H9 (cell line): Measurements from ENCODE around the gene FBXO24. TPM values are rescaled to one million over a fixed set of nuclear protein-coding genes. Genes with fewer than 3 reads are reported as not detected.
"Not testable (repeated sequence)": the region's sequence is repeated elsewhere in the genome, so short reads cannot be mapped to it uniquely, and the experiment has no call there.

Experiments
- DNase-seq: peaks from one replicate; pipeline ENCODE4 v3.0.0-alpha.2; 2017
- H2AFZ ChIP-seq: one replicate; pipeline ENCODE4 v1.6.1; 2013; ENCODE audit warnings: mild to moderate bottlenecking, low read length, control low read depth, moderate library complexity
- H2AK5ac ChIP-seq: 2 replicates; pipeline ENCODE4 v1.6.1; 2013; ENCODE audit warnings: low read length, control low read depth, mixed read lengths; ENCODE audit not compliant: insufficient read length
- H2BK120ac ChIP-seq: one replicate; pipeline ENCODE4 v1.6.1; 2013; ENCODE audit warnings: low read depth, mild to moderate bottlenecking, low read length, control low read depth, inconsistent platforms; ENCODE audit not compliant: poor library complexity, severe bottlenecking
- H2BK12ac ChIP-seq: 2 replicates; pipeline ENCODE4 v1.6.1; 2013; ENCODE audit warnings: low read length, control low read depth, mixed read lengths, low read depth; ENCODE audit not compliant: insufficient read length
- H2BK15ac ChIP-seq: 2 replicates; pipeline ENCODE4 v1.6.1; 2013; ENCODE audit warnings: low read depth, low read length, control low read depth
- H2BK20ac ChIP-seq: one replicate; pipeline ENCODE4 v1.6.1; 2013; ENCODE audit warnings: low read depth, mild to moderate bottlenecking, low read length, control low read depth, inconsistent platforms; ENCODE audit not compliant: poor library complexity, severe bottlenecking
- H2BK5ac ChIP-seq: 2 replicates; pipeline ENCODE4 v1.6.1; 2013; ENCODE audit warnings: low read length, control low read depth, mixed read lengths; ENCODE audit not compliant: insufficient read length
- H3K14ac ChIP-seq: 2 replicates; pipeline ENCODE4 v1.6.1; 2013; ENCODE audit warnings: low read length, control low read depth; ENCODE audit not compliant: insufficient read depth
- H3K18ac ChIP-seq: 2 replicates; pipeline ENCODE4 v1.6.1; 2013; ENCODE audit warnings: low read depth, mild to moderate bottlenecking, mixed read lengths, low read length, control low read depth; ENCODE audit not compliant: insufficient read length
- H3K23ac ChIP-seq: 2 replicates; pipeline ENCODE4 v1.6.1; 2013; ENCODE audit warnings: low read length, control low read depth, mixed read lengths, low read depth; ENCODE audit not compliant: insufficient read length
- H3K23me2 ChIP-seq: 2 replicates; pipeline ENCODE4 v1.6.1; 2013; ENCODE audit warnings: low read depth, mild to moderate bottlenecking, mixed read lengths, low read length, control low read depth; ENCODE audit not compliant: insufficient read length, poor library complexity, severe bottlenecking
- H3K27ac ChIP-seq: 2 replicates; pipeline ENCODE4 v1.5.1; 2013; ENCODE audit warnings: low read length, control low read depth, mixed read lengths, low read depth; ENCODE audit not compliant: insufficient read length
- H3K27me3 ChIP-seq: 2 replicates; pipeline ENCODE4 v1.6.1; 2013; ENCODE audit warnings: low read length, control low read depth, inconsistent platforms; ENCODE audit not compliant: insufficient read depth
- H3K4ac ChIP-seq: 2 replicates; pipeline ENCODE4 v1.6.1; 2013; ENCODE audit warnings: low read depth, mild to moderate bottlenecking, control low read depth, inconsistent platforms, low read length, moderate library complexity
- H3K4me1 ChIP-seq: 2 replicates; pipeline ENCODE4 v1.6.1; 2013; ENCODE audit warnings: low read length, control low read depth, inconsistent platforms; ENCODE audit not compliant: insufficient read depth
- H3K4me2 ChIP-seq: 2 replicates; pipeline ENCODE4 v1.6.1; 2013; ENCODE audit warnings: low read length, control low read depth, mixed read lengths; ENCODE audit not compliant: insufficient read length, insufficient read depth
- H3K56ac ChIP-seq: 2 replicates; pipeline ENCODE4 v1.6.1; 2013; ENCODE audit warnings: low read depth, mild to moderate bottlenecking, mixed read lengths, low read length, control low read depth; ENCODE audit not compliant: insufficient read length
- H3K79me1 ChIP-seq: 2 replicates; pipeline ENCODE4 v1.6.1; 2013; ENCODE audit warnings: low read depth, mild to moderate bottlenecking, moderate library complexity, low read length, control low read depth, inconsistent platforms; ENCODE audit not compliant: insufficient read depth, poor library complexity, severe bottlenecking
- H3K79me2 ChIP-seq: 2 replicates; pipeline ENCODE4 v1.6.1; 2013; ENCODE audit warnings: low read length, control low read depth, inconsistent platforms; ENCODE audit not compliant: insufficient read depth
- H3K9ac ChIP-seq: 2 replicates; pipeline ENCODE4 v1.6.1; 2013; ENCODE audit warnings: low read length, control low read depth, mixed read lengths; ENCODE audit not compliant: insufficient read length; ENCODE audit errors: extremely low read depth
- H3K9me3 ChIP-seq: one replicate; pipeline ENCODE4 v1.6.1; 2013; ENCODE audit warnings: low read depth, low read length, inconsistent platforms; ENCODE audit not compliant: control insufficient read depth
- H3T11ph ChIP-seq: one replicate; pipeline ENCODE4 v1.6.1; 2013; ENCODE audit warnings: mild to moderate bottlenecking, low read length, control low read depth, inconsistent platforms
- H4K20me1 ChIP-seq: one replicate; pipeline ENCODE4 v1.6.1; 2013; ENCODE audit not compliant: control insufficient read depth, insufficient read length, insufficient read depth
- H4K5ac ChIP-seq: 2 replicates; pipeline ENCODE4 v1.6.1; 2013; ENCODE audit warnings: low read depth, mild to moderate bottlenecking, mixed read lengths, low read length, control low read depth; ENCODE audit not compliant: insufficient read length
- H4K8ac ChIP-seq: replicated peaks from 2 replicates; pipeline ENCODE4 v1.6.1; 2013; ENCODE audit warnings: low read length, control low read depth, mixed read lengths, low read depth; ENCODE audit not compliant: insufficient read length
- H4K91ac ChIP-seq: 2 replicates; pipeline ENCODE4 v1.6.1; 2013; ENCODE audit warnings: low read depth, mild to moderate bottlenecking, moderate library complexity, mixed read lengths, low read length, control low read depth; ENCODE audit not compliant: insufficient read length
- H3K27ac Mint-ChIP-seq, 3 experiments: 2 replicates in 2 of 3; 3 replicates in 1 of 3; pipeline ENCODE4 v1.8.0; 2020 to 2021; ENCODE audit warnings: mixed read lengths in 3 of 3, mild to moderate bottlenecking in 1 of 3, moderate library complexity in 1 of 3
- H3K27me3 Mint-ChIP-seq: 2 replicates; pipeline ENCODE4 v1.8.0; 2021; ENCODE audit warnings: low read depth, mild to moderate bottlenecking, moderate library complexity, mixed read lengths
- H3K36me3 Mint-ChIP-seq, 3 experiments: 2 replicates in 2 of 3; 3 replicates in 1 of 3; pipeline ENCODE4 v1.8.0; 2020 to 2021; ENCODE audit warnings: low read depth in 3 of 3, mixed read lengths in 3 of 3; ENCODE audit not compliant: insufficient read depth in 1 of 3
- H3K4me1 Mint-ChIP-seq, 2 experiments: 2 replicates each; pipeline ENCODE4 v1.8.0; 2020; ENCODE audit warnings: mixed read lengths in 2 of 2
- H3K4me3 Mint-ChIP-seq, 2 experiments: 2 replicates in 1 of 2; 3 replicates in 1 of 2; pipeline ENCODE4 v1.8.0; 2020 to 2021; ENCODE audit warnings: mild to moderate bottlenecking in 2 of 2, mixed read lengths in 2 of 2, moderate library complexity in 1 of 2
- H3K9me3 Mint-ChIP-seq, 2 experiments: 2 replicates in 1 of 2; 3 replicates in 1 of 2; pipeline ENCODE4 v1.8.0; 2020; ENCODE audit warnings: mild to moderate bottlenecking in 2 of 2, mixed read lengths in 2 of 2, moderate library complexity in 1 of 2
- WGBS: extraction: QIAGEN DNeasy Blood & Tissue Kit; methylation state at CpG from one replicate; pipeline ENCODE4 v1.1.7; 2013; ENCODE audit warnings: missing lambda C conversion rate, low lambda C conversion rate, mixed read lengths; ENCODE audit not compliant: insufficient read length; ENCODE audit errors: extremely low coverage; 5-methylcytosine and 5-hydroxymethylcytosine counted together
- total RNA-seq: library from RNA; stranded (reverse); gene quantifications from 2 replicates; pipeline ENCODE4 v1.2.1, GENCODE V29; 2021
- TF ChIP-seq, protein P1 (sequence below): fragments of 200-600 bp; sonication (generic); conservative IDR thresholded peaks from 3 replicates; pipeline ENCODE4 v1.8.0; 2021; ENCODE audit warnings: antibody characterized with exemption, mild to moderate bottlenecking

Gene FBXO24
- total RNA-seq, 1 experiment from 2014 or later = 0.85 TPM

DNA sequence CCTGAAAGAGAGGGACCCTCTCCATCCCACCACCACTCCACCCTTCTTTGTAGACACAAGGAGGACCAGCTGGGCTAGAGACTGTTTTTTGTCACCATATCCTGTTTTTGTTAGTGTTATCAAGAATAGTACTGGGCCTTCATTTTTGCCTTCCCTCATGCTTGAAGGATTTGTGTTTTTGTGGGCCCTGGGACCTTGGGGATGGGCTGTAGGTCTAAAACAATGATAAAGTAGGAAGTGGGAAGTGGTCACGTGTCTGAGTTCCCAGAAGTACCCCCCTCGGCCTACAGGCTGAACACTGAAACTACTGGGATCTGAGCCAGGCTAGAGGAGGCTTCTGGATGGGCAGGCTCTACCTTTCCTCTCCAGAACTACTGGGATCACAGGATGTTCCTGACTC lies 38.3 kb upstream of the FBXO24 start:
- Histone ChIP-seq H4K5ac (no peak overlapping the region), H3K18ac (no peak overlapping the region), H2BK5ac (no peak overlapping the region), H2BK12ac (peak overlapping the region; percentile 35), H4K20me1 (no peaks in the 10 kb centered on the region), H2AFZ (no peak overlapping the region), H2BK20ac (no peak overlapping the region), H3T11ph (no peak overlapping the region), H3K9me3 (no peaks in the 10 kb centered on the region), H3K27ac (no peak overlapping the region), H3K4ac (no peak overlapping the region), H3K9ac (no peak overlapping the region), H3K4me2 (no peak overlapping the region), H3K56ac (no peak overlapping the region), H3K79me1 (no peaks in the 10 kb centered on the region), H3K23me2 (no peaks in the 10 kb centered on the region), H3K4me1 (peaks cover 16% of the 10 kb centered on the region), H2AK5ac (no peak overlapping the region), H3K14ac (no peak overlapping the region), H4K8ac (no peak overlapping the region), H2BK15ac (no peak overlapping the region), H3K79me2 (no peaks in the 10 kb centered on the region), H2BK120ac (no peak overlapping the region), H3K23ac (no peak overlapping the region), H4K91ac (no peak overlapping the region), H3K27me3 (no peaks in the 10 kb centered on the region)
- H3K27me3 Mint-ChIP-seq = no peaks in the 10 kb centered on the region
- peaks cover 2 to 13% (median 12%) of the 10 kb centered on the region in 3 experiments for H3K36me3 Mint-ChIP-seq
- H3K27ac Mint-ChIP-seq = peak overlapping the region in 2 of 3 experiments; percentile 16 to 41; a peak in 2 of 7 replicates
- TF ChIP-seq, protein P1, sequence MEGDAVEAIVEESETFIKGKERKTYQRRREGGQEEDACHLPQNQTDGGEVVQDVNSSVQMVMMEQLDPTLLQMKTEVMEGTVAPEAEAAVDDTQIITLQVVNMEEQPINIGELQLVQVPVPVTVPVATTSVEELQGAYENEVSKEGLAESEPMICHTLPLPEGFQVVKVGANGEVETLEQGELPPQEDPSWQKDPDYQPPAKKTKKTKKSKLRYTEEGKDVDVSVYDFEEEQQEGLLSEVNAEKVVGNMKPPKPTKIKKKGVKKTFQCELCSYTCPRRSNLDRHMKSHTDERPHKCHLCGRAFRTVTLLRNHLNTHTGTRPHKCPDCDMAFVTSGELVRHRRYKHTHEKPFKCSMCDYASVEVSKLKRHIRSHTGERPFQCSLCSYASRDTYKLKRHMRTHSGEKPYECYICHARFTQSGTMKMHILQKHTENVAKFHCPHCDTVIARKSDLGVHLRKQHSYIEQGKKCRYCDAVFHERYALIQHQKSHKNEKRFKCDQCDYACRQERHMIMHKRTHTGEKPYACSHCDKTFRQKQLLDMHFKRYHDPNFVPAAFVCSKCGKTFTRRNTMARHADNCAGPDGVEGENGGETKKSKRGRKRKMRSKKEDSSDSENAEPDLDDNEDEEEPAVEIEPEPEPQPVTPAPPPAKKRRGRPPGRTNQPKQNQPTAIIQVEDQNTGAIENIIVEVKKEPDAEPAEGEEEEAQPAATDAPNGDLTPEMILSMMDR = no peak
- no peak overlapping the region for H3K4me3 Mint-ChIP-seq
- H3K9me3 Mint-ChIP-seq = no peaks in the 10 kb centered on the region
- no peak for DNase-seq
- H3K4me1 Mint-ChIP-seq = peaks cover 49 to 50% of the 10 kb centered on the region in 2 experiments
- no CpG with 5 or more reads among the region's 2 CpGs for WGBS

DNA sequence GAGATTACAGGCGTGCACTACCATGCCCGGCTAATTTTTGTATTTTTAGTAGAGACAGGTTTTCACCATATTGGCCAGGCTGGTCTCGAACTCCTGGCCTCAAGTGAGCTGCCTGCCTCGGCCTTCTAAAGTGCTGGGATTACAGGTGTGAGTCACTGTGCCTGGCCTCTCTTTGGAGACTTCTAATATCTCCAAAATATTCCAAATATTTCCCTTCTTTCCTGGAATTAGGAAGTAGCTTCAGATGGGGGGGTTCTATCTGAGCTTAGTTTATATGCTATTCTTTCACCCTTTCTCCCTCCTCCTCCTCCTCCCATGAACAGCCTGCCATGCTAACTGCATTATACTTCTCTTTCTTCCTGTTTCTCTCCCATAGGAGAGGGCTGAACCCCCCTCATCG lies 37.7 kb upstream of the FBXO24 start:
- H4K5ac ChIP-seq, H3K4ac ChIP-seq, H3K79me2 ChIP-seq, H3K23ac ChIP-seq, H4K20me1 ChIP-seq, H2BK5ac ChIP-seq, H3K79me1 ChIP-seq, H3K27ac ChIP-seq, H3T11ph ChIP-seq, H3K18ac ChIP-seq, H3K9me3 ChIP-seq, H3K4me2 ChIP-seq, H4K8ac ChIP-seq, H3K23me2 ChIP-seq, H2BK12ac ChIP-seq, H3K4me3 Mint-ChIP-seq, H3K9me3 Mint-ChIP-seq, H3K9ac ChIP-seq, DNase-seq, H2BK15ac ChIP-seq, H3K14ac ChIP-seq, H2AK5ac ChIP-seq, H4K91ac ChIP-seq, H2BK120ac ChIP-seq, H3K27me3 ChIP-seq, H2AFZ ChIP-seq, H3K56ac ChIP-seq, H3K27me3 Mint-ChIP-seq, H2BK20ac ChIP-seq, H3K27ac Mint-ChIP-seq: not testable (repeated sequence)
- Mint-ChIP-seq H3K36me3 (peaks cover 2 to 17% (median 12%) of the 10 kb centered on the region in 3 experiments), H3K4me1 (peaks cover 44 to 45% of the 10 kb centered on the region in 2 experiments)
- WGBS = no CpG with 5 or more reads among the region's 5 CpGs
- peaks cover 16% of the 10 kb centered on the region for H3K4me1 ChIP-seq
